ENCODE results near the gene MITD1.
"Not testable (repeated sequence)": the region's sequence is repeated elsewhere in the genome, so short reads cannot be mapped to it uniquely, and the experiment has no call there.

The MITD1 gene

GRCh38 chr2:99154643-99155536 is 26.0 kb downstream of the MITD1 start, which contains the start of the genes LIPT1 and TSGA10:
TSS of gene LIPT1 (plus strand) at chr2:99154967. CDS start at chr2:99161958, 6,991 bp downstream.
TSS of gene TSGA10 (minus strand) at chr2:99154942. CDS start at chr2:99109439, 45,503 bp downstream.
- DNase-seq (ENCODE audit: low read depth, low spot score): peak; percentile 65

- no peak for DNase-seq (ENCODE audit: low read depth, low spot score)
These were observed 26.8 kb downstream of the MITD1 start for GRCh38 chr2:99153921-99154604.

GRCh38 chr2:99152199-99152895 is 28.5 kb downstream of the MITD1 start:
- DNase-seq (ENCODE audit: low read depth, low spot score): no peak

GRCh38 chr2:99150706-99151105 is 30.2 kb downstream of the MITD1 start:
- DNase-seq (ENCODE audit: low read depth, low spot score): no peak

- DNase-seq (ENCODE audit: low read depth, low spot score): no peak
These were observed 39.4 kb downstream of the MITD1 start, which contains the start of gene C2orf15 for GRCh38 chr2:99141110-99142108. TSS of gene C2orf15 (plus strand) at chr2:99141707. CDS start at chr2:99150559, 8,852 bp downstream.

GRCh38 chr2:99140860-99141109 is 40.1 kb downstream of the MITD1 start:
- DNase-seq (ENCODE audit: low read depth, low spot score): no peak

GRCh38 chr2:99140056-99140859 is 40.6 kb downstream of the MITD1 start:
- no peak for DNase-seq (ENCODE audit: low read depth, low spot score)

- DNase-seq (ENCODE audit: low read depth, low spot score): no peak
These were observed 41.9 kb downstream of the MITD1 start for GRCh38 chr2:99139003-99139402.

- DNase-seq (ENCODE audit: low read depth, low spot score): not testable (repeated sequence)
These were observed 45.8 kb downstream of the MITD1 start for GRCh38 chr2:99135044-99135556.

GRCh38 chr2:99127981-99128380 is 52.9 kb downstream of the MITD1 start:
- no peak for DNase-seq (ENCODE audit: low read depth, low spot score)

All from smooth muscle cell of the brain vasculature (primary cell).